OCI-LY7 (cell line): ENCODE measurements around the gene DMXL2.

Experiments
- EZH2phosphoT487 ChIP-seq: fragments of 200-600 bp; sonication (generic); IDR thresholded peaks from 2 replicates; pipeline ENCODE4 v1.6.1; 2018; ENCODE audit warnings: low read depth, borderline replicate concordance, mild to moderate bottlenecking, mixed run types, antibody characterized with exemption, low read length, moderate library complexity, mixed read lengths
- TF ChIP-seq, protein P1 (sequence below): fragments of 200-600 bp; sonication (generic); conservative IDR thresholded peaks from 2 replicates; pipeline ENCODE4 v1.5.1; 2014; ENCODE audit warnings: mild to moderate bottlenecking, antibody characterized with exemption, low read length, moderate library complexity, mixed read lengths

DNA sequence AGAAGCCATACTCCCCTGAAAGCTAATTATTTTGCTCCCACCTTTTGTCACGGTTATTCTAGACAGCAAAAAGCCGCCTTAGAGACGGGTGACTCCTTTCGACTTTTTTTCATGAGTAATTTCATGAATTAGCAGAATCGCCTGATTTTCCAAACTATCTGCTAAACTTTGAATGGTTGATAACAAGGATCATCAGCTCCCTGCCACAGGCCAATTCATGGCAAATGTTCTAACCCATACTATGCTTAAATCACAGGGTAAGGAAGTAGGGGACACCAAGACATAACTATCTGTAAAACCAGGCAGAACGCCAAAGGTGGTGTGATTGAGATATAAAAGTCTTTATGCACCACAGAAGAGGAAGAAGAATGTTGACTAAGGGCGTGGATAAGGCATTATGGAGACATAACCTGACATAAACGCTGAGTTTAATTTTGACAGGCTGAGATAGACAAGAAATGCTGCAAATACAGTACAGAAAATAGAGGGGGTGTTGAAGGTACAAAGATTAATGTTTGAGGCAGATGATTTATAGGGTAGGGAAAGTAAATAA, 891 bp upstream of the DMXL2 start:
- no peak for TF ChIP-seq EZH2phosphoT487
- TF ChIP-seq, protein P1, sequence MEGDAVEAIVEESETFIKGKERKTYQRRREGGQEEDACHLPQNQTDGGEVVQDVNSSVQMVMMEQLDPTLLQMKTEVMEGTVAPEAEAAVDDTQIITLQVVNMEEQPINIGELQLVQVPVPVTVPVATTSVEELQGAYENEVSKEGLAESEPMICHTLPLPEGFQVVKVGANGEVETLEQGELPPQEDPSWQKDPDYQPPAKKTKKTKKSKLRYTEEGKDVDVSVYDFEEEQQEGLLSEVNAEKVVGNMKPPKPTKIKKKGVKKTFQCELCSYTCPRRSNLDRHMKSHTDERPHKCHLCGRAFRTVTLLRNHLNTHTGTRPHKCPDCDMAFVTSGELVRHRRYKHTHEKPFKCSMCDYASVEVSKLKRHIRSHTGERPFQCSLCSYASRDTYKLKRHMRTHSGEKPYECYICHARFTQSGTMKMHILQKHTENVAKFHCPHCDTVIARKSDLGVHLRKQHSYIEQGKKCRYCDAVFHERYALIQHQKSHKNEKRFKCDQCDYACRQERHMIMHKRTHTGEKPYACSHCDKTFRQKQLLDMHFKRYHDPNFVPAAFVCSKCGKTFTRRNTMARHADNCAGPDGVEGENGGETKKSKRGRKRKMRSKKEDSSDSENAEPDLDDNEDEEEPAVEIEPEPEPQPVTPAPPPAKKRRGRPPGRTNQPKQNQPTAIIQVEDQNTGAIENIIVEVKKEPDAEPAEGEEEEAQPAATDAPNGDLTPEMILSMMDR, result no peak
